Measurements from ENCODE around the gene RFPL3.

DNA sequence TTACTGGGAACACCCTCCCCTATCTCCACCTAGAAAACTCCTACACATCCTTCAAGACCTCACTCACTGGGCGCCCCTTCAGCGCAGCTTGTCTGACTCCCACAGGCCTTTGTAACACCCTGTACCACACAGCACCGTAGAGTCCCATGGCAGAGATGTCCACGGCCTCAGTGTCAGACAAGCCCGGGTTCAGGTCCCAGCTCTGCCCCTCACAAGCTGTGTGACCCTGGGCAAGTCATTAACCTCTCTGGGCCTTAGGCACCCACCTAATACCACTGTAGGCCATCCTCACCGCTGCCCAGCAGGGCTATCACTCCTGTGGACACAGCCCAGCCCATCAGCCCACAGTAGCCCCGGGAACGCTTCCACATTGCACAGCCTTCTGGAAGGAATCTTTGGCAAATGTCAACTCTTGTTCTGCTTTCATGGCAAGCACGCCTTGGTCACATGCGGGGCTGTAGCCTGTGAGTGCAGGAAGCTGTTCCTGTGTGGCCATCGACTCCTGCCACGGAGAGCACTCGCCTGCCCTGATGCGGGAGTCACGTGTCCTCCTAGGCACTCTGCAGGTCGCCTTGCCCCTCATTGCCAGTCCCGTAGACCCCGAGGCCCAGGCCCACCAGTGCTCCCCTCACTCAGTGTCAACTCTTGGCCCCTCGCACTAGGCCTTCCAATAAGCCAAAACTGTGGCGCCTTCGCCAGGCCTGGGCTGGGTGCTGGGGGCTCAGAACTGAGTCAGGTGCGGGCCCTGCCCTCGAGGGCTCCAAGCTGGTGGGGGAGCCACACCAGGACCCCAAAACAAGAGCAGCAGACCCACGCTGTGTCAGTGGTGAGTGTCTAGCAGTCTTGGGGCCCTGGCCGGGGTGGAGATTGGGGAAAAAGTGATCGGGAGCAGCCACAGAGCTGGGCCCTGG is 32.9 kb upstream of the RFPL3 start:
- TF ChIP-seq NFRKB (IDR thresholded peaks at IDR 0.05) (no peak), SP1 (IDR thresholded peaks at IDR 0.05) (no peak), HDGF (IDR thresholded peaks at IDR 0.05; ENCODE audit: borderline replicate concordance) (no peak), BHLHE40 (IDR thresholded peaks at IDR 0.05; ENCODE audit: borderline replicate concordance) (no peak), LEF1 (IDR thresholded peaks at IDR 0.05; ENCODE audit: borderline replicate concordance) (no peak), FOXM1 (IDR thresholded peaks at IDR 0.05; ENCODE audit: borderline replicate concordance) (no peak), TARDBP (IDR thresholded peaks at IDR 0.05) (no peak), CTBP1 (IDR thresholded peaks at IDR 0.05; ENCODE audit: borderline replicate concordance) (no peak), SUZ12 (IDR thresholded peaks at IDR 0.05) (no peak)

Measured in HEK293T (cell line).